Measurements from ENCODE around the gene VMA21. TPM values are rescaled to one million over a fixed set of nuclear protein-coding genes. Genes with fewer than 3 reads are reported as not detected.

VMA21 gene
- total and polyA plus RNA-seq, 2 donors (not counting 1 experiment from before 2014, with no cell fraction given): 31.7 to 39.3 TPM

GRCh38 chrX:151448509-151448908 lies 51.5 kb downstream of the VMA21 start:
- no peak overlapping the region for H3K4me2 ChIP-seq (ENCODE audit: extremely low read depth, insufficient read depth, low read length)
- no peaks in the 10 kb centered on the region for H3K4me1 ChIP-seq (ENCODE audit: control insufficient read depth, extremely low read depth, insufficient read depth, low read length)
- no peak overlapping the region for H3K4me3 ChIP-seq (replicated peaks in 1 of 4; ENCODE audit: control extremely low read depth in 1 of 4, insufficient read depth in 1 of 4, low read depth in 3 of 4, low read length in 4 of 4)
- no peaks in the 10 kb centered on the region for H3K27me3 ChIP-seq (ENCODE audit: control insufficient read depth, insufficient read depth, low read length)
- no peaks in the 10 kb centered on the region for H3K36me3 ChIP-seq (ENCODE audit: control insufficient read depth, insufficient read depth, low read length)
- no peak overlapping the region for H3K27ac ChIP-seq (ENCODE audit: insufficient read depth, low read length)
- H4K20me1 ChIP-seq (ENCODE audit: control insufficient read depth, extremely low read depth, insufficient read depth, low read length): no peaks in the 10 kb centered on the region
- no peak overlapping the region for H3K9ac ChIP-seq (ENCODE audit: insufficient read depth, low read length)
- H3K79me2 ChIP-seq (ENCODE audit: control insufficient read depth, insufficient read depth, low read length): no peaks in the 10 kb centered on the region
- no peak overlapping the region for H2AFZ ChIP-seq (ENCODE audit: low read length)
- no peak for DNase-seq (ENCODE audit: low read depth in 2 of 2)
- TF ChIP-seq EZH2 (IDR thresholded peaks at IDR 0.05; ENCODE audit: low read length, missing control alignments): no peak
- TF ChIP-seq, protein P1, sequence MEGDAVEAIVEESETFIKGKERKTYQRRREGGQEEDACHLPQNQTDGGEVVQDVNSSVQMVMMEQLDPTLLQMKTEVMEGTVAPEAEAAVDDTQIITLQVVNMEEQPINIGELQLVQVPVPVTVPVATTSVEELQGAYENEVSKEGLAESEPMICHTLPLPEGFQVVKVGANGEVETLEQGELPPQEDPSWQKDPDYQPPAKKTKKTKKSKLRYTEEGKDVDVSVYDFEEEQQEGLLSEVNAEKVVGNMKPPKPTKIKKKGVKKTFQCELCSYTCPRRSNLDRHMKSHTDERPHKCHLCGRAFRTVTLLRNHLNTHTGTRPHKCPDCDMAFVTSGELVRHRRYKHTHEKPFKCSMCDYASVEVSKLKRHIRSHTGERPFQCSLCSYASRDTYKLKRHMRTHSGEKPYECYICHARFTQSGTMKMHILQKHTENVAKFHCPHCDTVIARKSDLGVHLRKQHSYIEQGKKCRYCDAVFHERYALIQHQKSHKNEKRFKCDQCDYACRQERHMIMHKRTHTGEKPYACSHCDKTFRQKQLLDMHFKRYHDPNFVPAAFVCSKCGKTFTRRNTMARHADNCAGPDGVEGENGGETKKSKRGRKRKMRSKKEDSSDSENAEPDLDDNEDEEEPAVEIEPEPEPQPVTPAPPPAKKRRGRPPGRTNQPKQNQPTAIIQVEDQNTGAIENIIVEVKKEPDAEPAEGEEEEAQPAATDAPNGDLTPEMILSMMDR (conservative IDR thresholded peaks at IDR 0.05 in 1 of 2, IDR thresholded peaks at IDR 0.05 in 1 of 2; ENCODE audit: low read depth in 1 of 2, low read length in 2 of 2): no peak
- H3K9me3 ChIP-seq (ENCODE audit: control insufficient read depth, insufficient read depth, low read depth, low read length): no peaks in the 10 kb centered on the region

DNA sequence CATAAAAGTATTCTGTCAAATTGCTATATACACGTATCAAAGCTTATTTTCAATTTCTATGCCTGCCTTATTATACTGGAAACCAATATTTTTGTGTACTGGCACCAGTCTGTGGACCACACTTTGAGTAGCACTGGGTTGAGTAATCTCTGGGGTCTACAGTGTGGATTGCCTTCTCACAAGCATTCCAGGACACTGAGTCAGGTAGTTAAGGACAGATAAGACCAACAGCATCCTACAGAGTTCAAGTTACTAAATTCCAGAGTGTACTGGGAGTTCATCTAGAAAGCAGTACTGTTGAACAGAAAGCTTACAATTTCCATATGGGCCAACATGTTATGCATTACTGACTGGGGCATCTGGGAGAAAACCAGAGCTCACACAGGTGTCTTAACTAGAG lies 61.8 kb downstream of the VMA21 start:
- no peaks in the 10 kb centered on the region for H3K79me2 ChIP-seq (ENCODE audit: control insufficient read depth, insufficient read depth, low read length)
- no peak overlapping the region for H3K4me3 ChIP-seq (replicated peaks in 1 of 4; ENCODE audit: control extremely low read depth in 1 of 4, insufficient read depth in 1 of 4, low read depth in 3 of 4, low read length in 4 of 4)
- TF ChIP-seq EZH2 (IDR thresholded peaks at IDR 0.05; ENCODE audit: low read length, missing control alignments): no peak
- TF ChIP-seq, protein P1 (conservative IDR thresholded peaks at IDR 0.05 in 1 of 2, IDR thresholded peaks at IDR 0.05 in 1 of 2; ENCODE audit: low read depth in 1 of 2, low read length in 2 of 2): no peak
- peak in 1 of 2 donors; percentile 78 for DNase-seq (ENCODE audit: low read depth in 2 of 2)
- no peak overlapping the region for H2AFZ ChIP-seq (ENCODE audit: low read length)
- H3K36me3 ChIP-seq (ENCODE audit: control insufficient read depth, insufficient read depth, low read length): no peaks in the 10 kb centered on the region
- no peak overlapping the region for H3K9ac ChIP-seq (ENCODE audit: insufficient read depth, low read length)
- no peak overlapping the region for H3K27ac ChIP-seq (ENCODE audit: insufficient read depth, low read length)
- H3K4me2 ChIP-seq (ENCODE audit: extremely low read depth, insufficient read depth, low read length): no peak overlapping the region
- H3K4me1 ChIP-seq (ENCODE audit: control insufficient read depth, extremely low read depth, insufficient read depth, low read length): no peaks in the 10 kb centered on the region
- no peaks in the 10 kb centered on the region for H3K9me3 ChIP-seq (ENCODE audit: control insufficient read depth, insufficient read depth, low read depth, low read length)
- H4K20me1 ChIP-seq (ENCODE audit: control insufficient read depth, extremely low read depth, insufficient read depth, low read length): no peaks in the 10 kb centered on the region
- no peaks in the 10 kb centered on the region for H3K27me3 ChIP-seq (ENCODE audit: control insufficient read depth, insufficient read depth, low read length)

Other genes with a start within 250 kb of the VMA21 start
- gene GPR50, start 220.6 kb upstream of the VMA21 start, total RNA-seq: not detected in 2 replicates
- not detected in 2 replicates for gene GPR50, start 220.6 kb upstream of the VMA21 start, polyA plus RNA-seq
- not detected in 2 replicates for gene PASD1, start 166.5 kb downstream of the VMA21 start, total RNA-seq
- gene PASD1, start 166.5 kb downstream of the VMA21 start, polyA plus RNA-seq: not detected in 2 replicates

Measured in fibroblast of lung (primary cell).